HG02678 (cell line): Measurements from ENCODE around the gene LSM7.

Experiments
- ATAC-seq: cut with Tn5 transposase; IDR thresholded peaks from one replicate; pipeline ENCODE4 v1.9.1; 2021; ENCODE audit warnings: mild to moderate bottlenecking, moderate library complexity; ENCODE audit not compliant: unreplicated experiment

The LSM7 gene

DNA sequence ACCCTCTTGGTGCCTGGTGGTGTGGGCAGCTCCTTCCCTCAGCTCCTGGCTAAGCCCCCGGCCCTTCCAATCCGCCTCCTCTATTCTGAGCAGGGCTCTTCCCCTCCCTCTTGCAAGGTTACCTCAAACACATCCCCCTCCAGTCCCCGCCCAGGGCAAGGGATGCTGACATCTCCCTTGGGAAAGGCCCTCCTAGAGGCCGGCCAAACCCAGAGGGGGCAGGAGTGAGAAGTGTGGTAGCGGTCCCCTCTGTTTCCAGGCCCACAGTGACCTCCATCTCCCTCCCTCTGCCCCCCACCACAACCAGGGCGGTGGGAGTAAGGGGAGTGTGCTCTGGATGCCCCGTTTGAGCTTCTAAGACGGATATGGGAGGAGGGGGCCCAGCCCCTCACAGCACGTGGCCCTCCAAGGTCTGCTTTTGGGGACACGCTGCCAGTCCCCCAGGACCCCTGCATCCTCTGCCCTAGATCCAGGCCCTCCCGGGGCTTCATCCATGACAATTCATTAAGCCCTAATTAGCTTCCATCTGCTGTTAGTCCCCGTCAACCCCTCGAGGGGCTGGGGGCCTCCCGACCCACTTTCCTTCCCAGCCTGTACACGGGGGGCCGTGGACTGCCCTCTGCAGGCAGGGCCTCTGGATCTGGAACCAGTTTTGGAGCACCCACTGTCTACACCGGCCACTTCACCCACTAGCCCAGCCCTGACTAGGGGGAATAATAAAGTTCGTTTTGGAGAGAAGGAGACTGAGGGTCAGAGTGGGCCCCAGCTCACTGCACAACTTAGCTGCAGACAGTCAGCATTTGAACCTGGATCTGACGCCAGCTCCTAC lies 22.7 kb downstream of the LSM7 start:
- ATAC-seq = no peak

DNA sequence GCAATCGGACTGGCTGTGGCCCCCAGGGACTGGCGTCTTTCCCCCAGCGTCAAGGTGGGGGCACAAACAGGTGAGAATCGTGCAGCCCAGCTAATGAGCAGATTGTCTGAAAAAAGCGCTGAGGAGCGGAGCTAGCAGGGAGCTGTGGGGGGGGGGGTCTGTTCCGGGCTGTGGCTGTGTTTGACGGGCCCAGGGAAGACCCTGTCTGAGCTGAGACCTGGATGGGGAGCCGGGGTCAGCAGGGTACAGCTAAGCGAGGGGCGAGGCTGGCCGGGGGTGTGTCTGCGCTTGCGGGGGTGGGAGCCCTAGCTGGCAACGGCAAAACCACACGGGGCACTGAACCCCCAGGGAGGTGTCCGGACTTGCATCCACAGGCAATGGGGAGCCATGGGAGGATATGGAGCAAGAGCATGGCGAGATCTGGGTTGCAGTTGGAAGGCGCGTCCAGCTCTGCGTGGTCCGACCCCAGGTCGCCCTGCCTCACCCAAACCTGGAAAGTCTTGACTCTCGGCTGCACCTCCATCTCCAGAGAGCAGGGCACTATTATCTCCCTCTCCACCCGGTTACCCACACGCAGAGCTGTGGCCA lies 25.1 kb downstream of the LSM7 start:
- ATAC-seq = no peak

GRCh38 chr19:2302319-2303210 lies 25.8 kb downstream of the LSM7 start:
- ATAC-seq = no peak

DNA sequence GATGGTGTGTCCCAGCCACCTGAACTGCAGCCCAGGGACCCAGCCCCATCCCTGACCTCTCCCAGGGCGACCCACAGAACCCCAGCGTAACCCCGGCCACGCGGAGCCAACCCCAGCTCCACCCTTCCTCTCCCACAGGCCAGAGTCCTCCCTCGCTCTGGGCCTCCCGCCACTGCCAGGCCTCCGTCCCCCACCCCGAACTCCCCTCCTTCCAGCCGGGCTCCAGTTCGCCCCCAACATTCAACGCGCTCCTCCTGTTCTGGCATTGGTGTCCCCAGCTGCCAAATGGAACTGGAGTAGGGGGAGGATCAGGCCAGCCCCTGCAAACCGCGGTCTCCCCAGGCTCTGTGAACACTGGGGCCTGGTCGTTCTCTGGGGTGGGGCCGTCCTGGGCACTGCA lies 27.9 kb downstream of the LSM7 start:
- ATAC-seq = no peak

- ATAC-seq = no peak
Measured at GRCh38 chr19:2296141-2296540, 32.2 kb downstream of the LSM7 start.

DNA sequence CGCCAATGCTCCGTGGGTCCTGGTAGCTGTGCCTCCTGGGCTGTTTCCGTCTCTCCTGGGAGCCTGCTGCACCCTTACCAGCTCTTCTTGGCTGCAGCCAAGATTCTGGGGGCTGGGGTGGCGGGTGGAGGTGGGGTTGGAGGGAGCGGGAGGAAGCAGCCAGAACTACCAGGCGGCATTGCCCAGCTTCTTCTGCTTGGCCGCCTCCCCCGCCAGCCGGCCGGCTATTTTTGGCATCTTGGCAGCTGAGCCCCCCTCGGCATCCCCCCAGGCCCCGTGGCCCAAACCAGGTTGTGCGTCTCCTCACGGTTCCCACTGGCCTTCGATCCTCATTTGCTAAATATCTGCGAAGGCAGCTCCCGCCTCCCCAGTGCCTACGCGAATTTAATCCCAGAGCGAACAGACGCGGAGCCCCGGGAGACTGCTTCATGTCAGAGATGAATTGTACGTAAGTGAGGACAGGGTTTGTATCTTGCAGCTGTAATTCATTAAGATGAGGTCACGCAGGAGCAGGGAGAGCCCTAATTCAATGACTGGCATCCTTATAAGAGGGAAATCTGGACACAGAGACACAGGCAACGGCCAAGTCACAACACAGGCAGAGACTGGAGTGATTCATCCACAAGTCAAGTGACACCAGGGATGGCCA lies 33.6 kb downstream of the LSM7 start:
- no peak for ATAC-seq

DNA sequence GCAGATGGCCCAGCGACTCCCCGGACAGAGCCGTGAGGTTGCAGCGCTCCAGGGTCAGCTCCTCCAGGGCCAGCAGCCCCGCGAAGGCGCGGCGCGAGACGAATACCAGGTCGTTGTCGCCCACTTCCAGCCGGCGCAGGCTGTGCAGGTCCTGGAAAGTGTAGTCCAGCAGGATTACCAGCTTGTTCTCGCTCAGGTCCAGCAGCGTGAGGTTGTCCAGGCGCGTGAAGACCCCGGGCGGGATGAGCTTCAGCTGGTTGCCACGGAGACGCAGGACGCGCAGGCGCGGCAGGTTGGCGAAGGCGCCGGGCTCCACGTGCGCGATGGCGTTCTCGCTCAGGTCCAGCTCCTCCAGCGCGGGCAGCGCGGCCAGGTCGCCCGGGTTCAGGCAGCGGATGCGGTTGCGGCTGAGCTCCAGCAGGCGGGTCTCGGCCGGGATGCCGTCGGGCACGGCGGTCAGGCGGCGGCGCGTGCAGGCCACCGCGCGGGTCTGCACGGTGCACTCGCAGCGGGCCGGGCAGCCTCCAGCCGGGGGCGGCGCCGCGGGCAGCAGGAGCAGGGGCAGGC lies 37.1 kb downstream of the LSM7 start:
- no peak for ATAC-seq

- no peak for ATAC-seq
Measured at GRCh38 chr19:2290441-2291184, 37.8 kb downstream of the LSM7 start.

GRCh38 chr19:2289714-2290435 lies 38.5 kb downstream of the LSM7 start:
- peak; percentile 37 for ATAC-seq

GRCh38 chr19:2288818-2289713 lies 39.3 kb downstream of the LSM7 start:
- ATAC-seq = no peak

- no peak for ATAC-seq
Measured at GRCh38 chr19:2288338-2288817, 40.0 kb downstream of the LSM7 start.

DNA sequence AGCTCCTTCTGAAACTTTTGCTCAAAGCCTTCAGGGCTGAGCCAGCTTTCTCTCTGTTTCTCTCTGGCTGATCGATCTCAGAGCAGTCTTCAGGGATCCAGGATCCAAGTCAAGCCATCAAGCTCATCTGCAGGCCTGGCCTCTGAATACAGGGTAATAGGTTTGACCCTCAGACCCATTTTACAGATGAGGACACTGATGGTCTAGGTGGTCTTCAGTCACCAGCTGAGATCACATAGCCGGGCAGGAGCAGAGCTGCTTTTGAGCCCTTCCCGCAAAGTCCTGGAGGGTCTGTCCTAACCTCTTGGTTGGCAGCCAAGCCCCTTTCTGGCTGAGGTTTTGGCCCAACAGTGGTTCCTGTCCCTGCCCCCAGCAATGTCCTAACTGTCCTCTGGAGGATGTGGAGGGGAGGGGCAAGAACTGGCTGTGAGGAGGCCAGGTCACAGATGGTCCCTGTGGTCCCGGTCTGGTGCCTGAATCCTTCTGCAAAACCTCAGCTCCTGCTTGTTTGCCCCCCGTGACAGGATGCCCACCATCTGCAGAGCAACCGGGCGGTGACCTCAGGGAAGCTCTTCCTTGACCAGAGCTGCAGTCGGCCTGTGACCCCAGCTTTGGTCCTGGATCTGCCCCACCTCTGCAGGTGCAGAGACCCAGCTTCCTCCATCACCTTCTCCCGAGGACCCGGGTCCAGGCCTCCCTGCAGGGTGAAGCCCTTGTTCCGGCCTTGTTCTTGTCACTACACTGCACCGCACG lies 40.6 kb downstream of the LSM7 start:
- ATAC-seq = no peak

GRCh38 chr19:2286402-2287140 lies 41.8 kb downstream of the LSM7 start:
- no peak for ATAC-seq

GRCh38 chr19:2283835-2284507 lies 44.4 kb downstream of the LSM7 start:
- ATAC-seq = no peak

GRCh38 chr19:2282862-2283237 lies 45.5 kb downstream of the LSM7 start:
- no peak for ATAC-seq
